AG04449 (cell line): ENCODE measurements around the gene NALCN.

Experiments
- CTCF ChIA-PET: fragments of 350-600 bp; formaldehyde crosslinking; extraction: SDS; loops from one replicate; lab custom pipeline; 2021; ENCODE audit warnings: antibody characterized with exemption; lab: Yijun Ruan, JAX
- POLR2A ChIA-PET: fragments of 400-600, 350-600 bp; formaldehyde crosslinking; extraction: SDS; loops from one replicate; lab custom pipeline; 2020; ENCODE audit warnings: antibody characterized with exemption, inconsistent platforms; lab: Yijun Ruan, JAX
- DNase-seq: peaks from one replicate; pipeline ENCODE4 v3.0.0-alpha.2; 2010; ENCODE audit warnings: low read depth, low spot score
- H3K4me3 ChIP-seq: 2 replicates; pipeline ENCODE4 v1.5.1; 2011; ENCODE audit warnings: low read depth, mild to moderate bottlenecking, control low read depth, low read length
- TF ChIP-seq, protein P1 (sequence below): IDR thresholded peaks from one replicate; pipeline ENCODE4 v1.5.1; 2011; ENCODE audit warnings: mild to moderate bottlenecking, moderate library complexity, low read length, control low read depth, inconsistent platforms; ENCODE audit not compliant: insufficient read depth; ENCODE audit errors: missing control alignments

NALCN gene

DNA sequence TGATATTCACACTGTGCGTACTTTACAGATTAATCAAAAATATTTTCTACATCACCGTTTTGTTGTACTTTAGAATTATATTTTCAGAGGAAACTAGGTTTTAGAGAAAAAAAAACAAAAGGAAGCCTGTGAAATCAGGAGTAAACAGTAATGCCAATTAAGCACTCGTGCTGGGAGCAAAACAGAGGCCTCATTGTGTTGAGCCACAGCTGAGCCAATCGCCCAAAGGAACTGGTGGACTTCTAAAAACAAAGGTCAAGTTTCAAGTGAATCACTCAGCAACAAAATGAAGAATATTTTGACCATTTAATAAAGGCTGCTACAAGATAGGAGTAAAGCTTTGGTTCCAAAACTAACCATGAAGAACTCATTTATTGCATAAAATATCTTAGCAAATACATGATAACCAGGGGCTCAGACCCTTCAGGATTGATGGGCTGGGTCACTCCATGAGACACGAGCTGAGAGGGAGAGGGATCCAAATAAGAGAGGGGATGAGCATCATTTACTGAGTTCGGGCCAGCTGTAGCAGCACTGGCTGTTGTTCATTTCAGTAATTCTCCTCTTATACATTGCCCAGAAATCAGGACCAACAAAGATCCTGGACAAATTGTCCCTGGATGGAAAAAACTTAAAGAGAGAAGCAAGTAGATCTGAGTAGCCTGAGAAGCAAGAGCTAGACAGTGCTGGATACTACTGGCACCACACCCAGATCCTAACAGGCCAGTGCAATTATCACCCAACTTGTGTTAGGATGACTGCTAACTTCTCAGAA is 8.3 kb upstream of the NALCN start:
- ChIA-PET CTCF (no interaction called here), POLR2A (no interaction called here)
- TF ChIP-seq, protein P1, sequence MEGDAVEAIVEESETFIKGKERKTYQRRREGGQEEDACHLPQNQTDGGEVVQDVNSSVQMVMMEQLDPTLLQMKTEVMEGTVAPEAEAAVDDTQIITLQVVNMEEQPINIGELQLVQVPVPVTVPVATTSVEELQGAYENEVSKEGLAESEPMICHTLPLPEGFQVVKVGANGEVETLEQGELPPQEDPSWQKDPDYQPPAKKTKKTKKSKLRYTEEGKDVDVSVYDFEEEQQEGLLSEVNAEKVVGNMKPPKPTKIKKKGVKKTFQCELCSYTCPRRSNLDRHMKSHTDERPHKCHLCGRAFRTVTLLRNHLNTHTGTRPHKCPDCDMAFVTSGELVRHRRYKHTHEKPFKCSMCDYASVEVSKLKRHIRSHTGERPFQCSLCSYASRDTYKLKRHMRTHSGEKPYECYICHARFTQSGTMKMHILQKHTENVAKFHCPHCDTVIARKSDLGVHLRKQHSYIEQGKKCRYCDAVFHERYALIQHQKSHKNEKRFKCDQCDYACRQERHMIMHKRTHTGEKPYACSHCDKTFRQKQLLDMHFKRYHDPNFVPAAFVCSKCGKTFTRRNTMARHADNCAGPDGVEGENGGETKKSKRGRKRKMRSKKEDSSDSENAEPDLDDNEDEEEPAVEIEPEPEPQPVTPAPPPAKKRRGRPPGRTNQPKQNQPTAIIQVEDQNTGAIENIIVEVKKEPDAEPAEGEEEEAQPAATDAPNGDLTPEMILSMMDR: no peak
- no peak for DNase-seq
- H3K4me3 ChIP-seq: no peak overlapping the region

DNA sequence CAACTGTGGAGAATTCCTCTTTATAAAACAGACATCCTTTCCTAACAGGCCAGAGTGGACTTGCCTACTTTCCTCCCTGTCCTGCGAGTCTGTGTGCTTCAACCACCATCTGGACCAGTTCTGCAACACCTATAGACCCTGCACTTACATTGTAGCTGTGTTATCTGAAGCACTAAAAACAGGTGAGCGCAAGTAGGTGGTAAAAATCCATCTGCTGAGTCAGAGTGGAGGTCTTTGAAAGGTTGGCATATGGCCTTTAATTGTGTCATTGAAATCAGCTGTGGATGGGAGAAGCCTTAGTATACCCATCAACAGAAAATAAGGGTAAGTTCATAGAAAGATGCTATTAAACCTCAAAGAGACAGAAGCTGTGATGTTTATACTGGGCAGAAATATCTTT is 7.6 kb upstream of the NALCN start:
- DNase-seq: no peak
- ChIA-PET CTCF (no interaction called here), POLR2A (no interaction called here)
- TF ChIP-seq, protein P1: no peak
- H3K4me3 ChIP-seq: no peak overlapping the region

DNA sequence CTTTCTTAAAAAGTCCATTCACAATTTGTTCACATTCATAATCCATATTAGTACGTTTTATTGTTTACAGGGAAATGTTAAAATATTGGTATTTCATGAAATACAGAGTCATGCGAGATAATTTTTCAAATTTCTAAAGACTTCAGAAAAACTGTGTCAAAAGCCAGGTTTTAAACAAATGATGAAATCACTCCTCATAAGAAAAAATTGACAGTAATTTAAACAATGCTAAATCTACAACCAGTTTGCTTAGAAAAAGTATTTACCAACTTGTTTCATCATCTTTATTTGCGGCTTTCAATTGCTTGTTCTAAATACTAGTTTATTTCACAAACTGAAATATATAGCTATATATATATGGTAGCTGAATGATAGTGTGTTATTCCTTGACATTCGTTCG is 1.2 kb upstream of the NALCN start:
- CTCF ChIA-PET: interaction anchor here (1.3 kb wide), 1 partner anchor 13 kb away, joined by 3 read pairs; no protein-coding TSS in a partner anchor

DNA sequence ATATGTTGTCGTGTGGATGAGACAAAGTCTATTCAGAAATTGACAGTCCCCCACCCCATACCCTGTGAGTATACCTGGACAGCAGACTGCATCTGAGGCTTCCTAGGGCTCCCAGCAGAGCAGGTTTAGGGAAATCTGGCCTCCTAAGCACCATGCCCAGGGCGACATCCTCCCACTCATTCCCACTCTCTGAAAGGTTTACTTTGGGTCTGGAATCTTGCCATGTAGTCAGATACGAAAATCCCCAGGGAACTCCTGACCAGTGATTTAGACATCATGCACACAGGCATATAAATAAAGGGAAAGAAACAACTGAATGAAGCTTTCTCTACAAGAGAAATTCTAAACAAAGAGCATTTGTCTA is 717 bp upstream of the NALCN start:
- TF ChIP-seq, protein P1: no peak
- no peak for DNase-seq
- peak overlapping the region; percentile 64 for H3K4me3 ChIP-seq
- ChIA-PET POLR2A (no interaction called here), CTCF (no interaction called here)

More for the DNA sequence above, 1.2 kb upstream of the NALCN start:
- no peak overlapping the region for H3K4me3 ChIP-seq
- POLR2A ChIA-PET: no interaction called here
- TF ChIP-seq, protein P1: no peak
- DNase-seq: no peak

DNA sequence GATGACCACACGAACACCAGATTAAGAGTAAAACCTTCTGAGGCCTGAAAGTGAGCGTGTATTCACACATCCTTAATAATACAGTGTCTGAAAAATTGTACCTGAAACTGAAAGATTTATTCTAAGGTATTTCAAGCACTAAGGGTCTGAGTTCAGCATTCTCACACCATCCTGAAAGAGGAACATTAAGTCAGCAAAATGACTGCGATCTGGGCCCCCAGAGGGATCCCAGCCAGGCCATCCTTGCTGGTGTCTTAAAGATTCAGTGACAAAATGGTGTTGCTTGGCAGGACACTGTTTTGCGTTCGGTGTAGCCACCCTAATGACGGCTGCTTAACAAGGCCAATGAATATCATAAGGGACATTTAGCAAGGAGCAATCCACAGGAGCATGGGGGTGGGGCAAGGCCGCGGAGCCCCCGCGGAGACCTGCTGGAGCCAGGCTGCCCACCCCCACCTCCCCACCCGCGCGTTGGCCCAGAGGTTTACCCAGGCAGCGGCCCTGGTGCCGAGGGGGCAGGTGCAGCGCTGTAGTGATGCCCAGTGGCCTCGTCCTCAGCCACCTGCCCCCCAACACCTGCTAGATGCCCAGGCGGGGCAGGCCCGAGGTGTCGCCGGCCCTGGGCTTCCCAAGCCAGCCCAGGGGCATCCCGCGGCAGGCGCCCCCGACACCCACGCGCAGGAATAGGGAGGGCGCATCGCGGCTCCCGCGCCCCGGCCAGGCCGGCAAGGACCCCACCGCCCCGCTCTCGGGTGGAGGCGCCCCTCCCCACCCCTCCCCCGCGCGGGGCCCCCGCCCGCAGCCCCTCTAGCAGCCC is 742 bp downstream of the NALCN start:
- TF ChIP-seq, protein P1: no peak
- CTCF ChIA-PET: no interaction called here
- peak overlapping the region; percentile 64 for H3K4me3 ChIP-seq
- POLR2A ChIA-PET: no interaction called here
- DNase-seq: no peak

DNA sequence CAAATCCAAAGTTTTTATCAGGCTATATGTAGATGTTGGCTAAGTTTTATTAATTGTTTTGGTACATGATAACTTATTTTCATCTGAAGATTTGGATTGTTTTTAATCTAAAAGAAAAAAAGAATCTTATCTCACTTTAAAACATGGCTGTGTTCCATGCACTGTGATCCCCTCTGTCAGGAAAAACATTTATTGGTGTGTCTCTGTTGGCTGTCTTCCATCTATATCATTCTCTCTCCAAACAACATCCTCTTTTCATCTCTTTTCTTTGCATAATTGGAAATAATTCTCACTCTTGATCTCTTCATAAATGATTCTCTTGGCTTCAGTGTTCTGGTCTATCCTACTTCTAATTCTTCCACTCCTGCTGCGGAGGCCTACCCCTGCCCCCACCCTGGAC is 4.2 kb downstream of the NALCN start:
- no peak overlapping the region for H3K4me3 ChIP-seq
- ChIA-PET POLR2A (no interaction called here), CTCF (no interaction called here)
- TF ChIP-seq, protein P1: no peak
- no peak for DNase-seq
